Subcutaneous adipose tissue (tissue), 4 donors: Measurements from ENCODE around the gene PTPRE. TPM values are rescaled to one million over a fixed set of nuclear protein-coding genes. Genes with fewer than 3 reads are reported as not detected.

Experiments
- CTCF ChIP-seq: fragments of 450-650 bp; IDR thresholded peaks from one replicate; pipeline ENCODE4 v1.5.1; 2016; ENCODE audit warnings: low read depth, mild to moderate bottlenecking, control low read depth, antibody characterized with exemption, moderate library complexity
- total RNA-seq, 4 donors: library from RNA; depleted of rRNA; stranded (reverse); fragments of >200 nt; gene quantifications; one replicate each; pipeline ENCODE4 v1.1.0, GENCODE V29; 2016

The PTPRE gene
- total RNA-seq, 4 donors from 2014 or later: 10.7 to 66.8 (median 27.9) TPM

- no peak for TF ChIP-seq CTCF
Observed at GRCh38 chr10:127940866-127941640, 34.1 kb downstream of the PTPRE start.

- no peak for TF ChIP-seq CTCF
Observed at GRCh38 chr10:127942811-127943210, 35.9 kb downstream of the PTPRE start.

GRCh38 chr10:127943336-127943910 is 36.5 kb downstream of the PTPRE start:
- TF ChIP-seq CTCF: no peak

- TF ChIP-seq CTCF: no peak
Observed at GRCh38 chr10:127944256-127944655, 37.4 kb downstream of the PTPRE start.

GRCh38 chr10:127945341-127945758 is 38.4 kb downstream of the PTPRE start:
- TF ChIP-seq CTCF: no peak

GRCh38 chr10:127945948-127946711 is 39.2 kb downstream of the PTPRE start:
- TF ChIP-seq CTCF: no peak

- TF ChIP-seq CTCF: no peak
Observed at GRCh38 chr10:127947211-127947610, 40.3 kb downstream of the PTPRE start.
